ENCODE results near the gene RBM43.

DNA sequence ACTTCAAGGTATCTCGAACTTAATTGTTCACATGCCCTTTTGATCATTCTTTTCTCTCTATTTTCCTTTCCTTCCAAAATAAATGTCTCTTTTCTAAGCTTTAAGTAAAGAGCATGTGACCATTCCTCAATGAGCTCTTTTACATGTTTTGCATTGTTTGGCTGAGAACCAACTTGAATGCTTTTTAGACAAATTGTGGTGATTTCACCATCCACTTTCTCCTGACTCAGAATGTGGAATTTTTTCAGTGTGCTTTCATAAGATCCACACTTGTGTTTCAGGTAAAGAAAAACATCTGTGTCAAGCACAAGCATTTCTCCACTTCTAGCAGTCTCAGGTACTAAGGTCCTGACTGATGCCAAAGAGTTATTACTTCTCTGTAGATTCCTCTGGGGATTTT is 10.7 kb downstream of the RBM43 start:
- TF ChIP-seq POLR2A (IDR thresholded peaks at IDR 0.05): no peak
- TF ChIP-seq, protein P1, sequence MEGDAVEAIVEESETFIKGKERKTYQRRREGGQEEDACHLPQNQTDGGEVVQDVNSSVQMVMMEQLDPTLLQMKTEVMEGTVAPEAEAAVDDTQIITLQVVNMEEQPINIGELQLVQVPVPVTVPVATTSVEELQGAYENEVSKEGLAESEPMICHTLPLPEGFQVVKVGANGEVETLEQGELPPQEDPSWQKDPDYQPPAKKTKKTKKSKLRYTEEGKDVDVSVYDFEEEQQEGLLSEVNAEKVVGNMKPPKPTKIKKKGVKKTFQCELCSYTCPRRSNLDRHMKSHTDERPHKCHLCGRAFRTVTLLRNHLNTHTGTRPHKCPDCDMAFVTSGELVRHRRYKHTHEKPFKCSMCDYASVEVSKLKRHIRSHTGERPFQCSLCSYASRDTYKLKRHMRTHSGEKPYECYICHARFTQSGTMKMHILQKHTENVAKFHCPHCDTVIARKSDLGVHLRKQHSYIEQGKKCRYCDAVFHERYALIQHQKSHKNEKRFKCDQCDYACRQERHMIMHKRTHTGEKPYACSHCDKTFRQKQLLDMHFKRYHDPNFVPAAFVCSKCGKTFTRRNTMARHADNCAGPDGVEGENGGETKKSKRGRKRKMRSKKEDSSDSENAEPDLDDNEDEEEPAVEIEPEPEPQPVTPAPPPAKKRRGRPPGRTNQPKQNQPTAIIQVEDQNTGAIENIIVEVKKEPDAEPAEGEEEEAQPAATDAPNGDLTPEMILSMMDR (IDR thresholded peaks at IDR 0.05): no peak
